ENCODE measurements around the gene DYNC1H1. TPM values are rescaled to one million over a fixed set of nuclear protein-coding genes. Genes with fewer than 3 reads are reported as not detected.

The DYNC1H1 gene
- total RNA-seq, 1 donor from 2014 or later, result 499 TPM

DNA sequence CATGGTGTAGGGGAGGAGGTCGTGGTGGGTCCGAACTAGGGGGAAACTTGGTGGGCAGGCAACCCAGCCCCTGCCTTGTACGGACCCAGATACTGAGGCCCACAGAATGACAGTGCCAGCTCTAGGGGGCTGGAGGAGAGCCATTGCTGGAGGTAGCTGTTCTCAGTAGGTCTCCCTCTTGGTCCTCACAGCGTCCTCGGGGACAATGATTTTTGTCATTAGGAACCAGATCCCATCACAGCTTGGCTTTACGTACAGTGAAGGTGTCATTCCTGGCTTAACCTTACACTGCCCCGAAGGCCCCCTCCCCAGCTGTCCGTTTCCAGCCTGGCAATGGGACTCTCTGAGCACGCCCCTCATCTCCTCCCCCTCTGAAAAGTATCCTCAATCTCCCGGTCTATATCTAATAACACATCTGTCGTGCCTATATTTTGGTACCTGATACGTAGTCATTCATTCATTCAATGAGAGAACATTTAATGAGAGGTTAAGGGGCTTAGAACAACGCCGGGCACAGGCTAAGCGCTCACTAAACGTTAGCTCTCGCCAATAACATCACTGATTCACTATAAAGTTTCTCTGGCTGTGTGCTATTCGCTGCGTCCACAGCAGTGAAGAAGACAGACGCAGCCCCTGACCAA is 597 bp upstream of the DYNC1H1 start:
- intact Hi-C loops (cut with DNase I), result loop anchor here (2.0 to 5.0 kb wide), 4 partner anchors 134 to 629 kb away; partner anchors contain the start of genes PPP2R5C and RCOR1
- TF ChIP-seq, protein P1, sequence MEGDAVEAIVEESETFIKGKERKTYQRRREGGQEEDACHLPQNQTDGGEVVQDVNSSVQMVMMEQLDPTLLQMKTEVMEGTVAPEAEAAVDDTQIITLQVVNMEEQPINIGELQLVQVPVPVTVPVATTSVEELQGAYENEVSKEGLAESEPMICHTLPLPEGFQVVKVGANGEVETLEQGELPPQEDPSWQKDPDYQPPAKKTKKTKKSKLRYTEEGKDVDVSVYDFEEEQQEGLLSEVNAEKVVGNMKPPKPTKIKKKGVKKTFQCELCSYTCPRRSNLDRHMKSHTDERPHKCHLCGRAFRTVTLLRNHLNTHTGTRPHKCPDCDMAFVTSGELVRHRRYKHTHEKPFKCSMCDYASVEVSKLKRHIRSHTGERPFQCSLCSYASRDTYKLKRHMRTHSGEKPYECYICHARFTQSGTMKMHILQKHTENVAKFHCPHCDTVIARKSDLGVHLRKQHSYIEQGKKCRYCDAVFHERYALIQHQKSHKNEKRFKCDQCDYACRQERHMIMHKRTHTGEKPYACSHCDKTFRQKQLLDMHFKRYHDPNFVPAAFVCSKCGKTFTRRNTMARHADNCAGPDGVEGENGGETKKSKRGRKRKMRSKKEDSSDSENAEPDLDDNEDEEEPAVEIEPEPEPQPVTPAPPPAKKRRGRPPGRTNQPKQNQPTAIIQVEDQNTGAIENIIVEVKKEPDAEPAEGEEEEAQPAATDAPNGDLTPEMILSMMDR (IDR thresholded peaks at IDR 0.05), result no peak
- TF ChIP-seq POLR2AphosphoS5 (IDR thresholded peaks at IDR 0.05; ENCODE audit: insufficient read depth in 1 of 2, low read depth in 1 of 2) (no peak), POLR2A (IDR thresholded peaks at IDR 0.05) (no peak)
- Histone ChIP-seq H3K27ac (peak overlapping the region; percentile 99), H3K9me3 (no peaks in the 10 kb centered on the region), H3K4me1 (peaks cover 42% of the 10 kb centered on the region), H3K4me3 (peak overlapping the region; percentile 95 to 97), H3K36me3 (no peaks in the 10 kb centered on the region), H3K27me3 (no peaks in the 10 kb centered on the region)
- no peak for DNase-seq (ENCODE audit: extremely low spot score in 2 of 2)

DNA sequence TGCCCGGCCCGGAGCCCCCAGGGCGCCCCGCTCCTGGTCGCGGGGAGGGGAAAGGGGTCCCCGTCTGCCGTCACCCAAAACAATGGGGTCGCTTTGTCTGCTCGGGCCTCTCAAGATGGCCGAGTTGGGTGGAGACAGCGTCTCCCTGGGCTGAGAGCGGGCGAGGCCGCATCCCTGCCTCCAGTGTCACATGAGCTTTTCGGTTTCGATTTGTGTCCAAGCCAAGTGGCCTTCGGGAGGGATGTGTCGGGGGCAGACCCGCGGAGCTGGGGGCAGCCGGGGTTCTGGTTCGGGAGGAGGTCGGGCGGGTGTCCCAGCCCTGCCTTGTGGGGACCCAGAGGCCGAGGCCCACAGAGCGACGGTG is 790 bp downstream of the DYNC1H1 start:
- DNase-seq (ENCODE audit: extremely low spot score in 2 of 2), result no peak
- H3K9me3 ChIP-seq, result no peaks in the 10 kb centered on the region
- H3K4me1 ChIP-seq, result peaks cover 50% of the 10 kb centered on the region
- TF ChIP-seq, protein P1 (IDR thresholded peaks at IDR 0.05), result no peak
- TF ChIP-seq POLR2A (IDR thresholded peaks at IDR 0.05), result no peak
- no peak for TF ChIP-seq POLR2AphosphoS5 (IDR thresholded peaks at IDR 0.05; ENCODE audit: insufficient read depth in 1 of 2, low read depth in 1 of 2)
- H3K36me3 ChIP-seq, result peaks cover 0 to 10% of the 10 kb centered on the region in 2 donors
- peak overlapping the region; percentile 95 to 97 for H3K4me3 ChIP-seq
- intact Hi-C loops (cut with DNase I), result loop anchor here (2.0 kb wide), 1 partner anchor 352 kb away; no protein-coding TSS in a partner anchor
- peak overlapping the region; percentile 99 for H3K27ac ChIP-seq
- H3K27me3 ChIP-seq, result no peaks in the 10 kb centered on the region

DNA sequence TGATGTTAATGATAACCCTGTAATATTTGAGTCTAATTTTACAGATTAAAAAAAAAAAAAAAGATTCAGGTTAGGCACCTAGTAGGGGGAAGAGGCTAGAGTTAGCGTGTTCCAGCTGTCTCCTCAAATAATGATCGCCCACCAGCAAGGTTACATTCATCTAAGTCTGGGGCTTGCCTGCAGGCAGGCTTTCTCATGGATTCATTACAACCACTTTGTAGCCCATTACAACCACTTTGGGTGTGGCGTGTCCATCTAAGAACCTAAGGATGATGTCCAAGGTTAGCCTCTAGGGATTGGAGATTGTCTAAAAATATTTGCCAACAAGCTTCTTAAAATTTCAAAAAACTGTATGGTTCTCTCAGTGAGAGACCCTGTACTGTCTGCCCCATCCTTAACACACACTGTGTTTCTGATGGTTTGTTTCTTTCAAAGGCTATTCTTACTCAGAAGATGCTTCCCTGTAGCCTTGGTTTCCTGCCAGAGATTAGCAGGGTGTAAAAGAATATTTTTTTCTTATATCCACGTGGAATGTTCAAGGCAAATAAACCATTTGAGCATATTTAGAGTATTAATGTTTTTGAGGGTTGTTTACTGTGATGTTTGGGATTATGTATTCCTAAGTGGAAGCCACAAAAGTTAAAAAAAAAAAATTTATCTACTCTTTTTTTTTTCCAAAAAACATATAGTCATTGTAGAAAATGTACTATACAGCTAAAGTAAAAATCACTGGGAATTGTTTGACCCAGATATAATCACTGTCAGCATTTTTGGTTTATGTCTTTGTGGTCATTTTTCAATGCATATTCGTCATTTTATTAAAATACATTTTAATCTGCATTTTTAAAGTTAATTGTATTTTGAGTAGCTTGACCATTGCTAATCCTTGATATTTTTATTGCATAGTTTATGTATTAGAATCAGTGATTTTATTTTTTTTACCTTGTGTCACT is 1.7 kb downstream of the DYNC1H1 start:
- no peak for DNase-seq (ENCODE audit: extremely low spot score in 2 of 2)
- peak overlapping the region; percentile 99 for H3K27ac ChIP-seq
- no peak for TF ChIP-seq POLR2AphosphoS5 (IDR thresholded peaks at IDR 0.05; ENCODE audit: insufficient read depth in 1 of 2, low read depth in 1 of 2)
- TF ChIP-seq, protein P1 (IDR thresholded peaks at IDR 0.05), result no peak
- TF ChIP-seq POLR2A (IDR thresholded peaks at IDR 0.05), result no peak
- H3K4me3 ChIP-seq, result peak overlapping the region; percentile 95 to 97
- intact Hi-C loops (cut with DNase I), result loop anchor here (2.0 kb wide), 1 partner anchor 351 kb away; no protein-coding TSS in a partner anchor
- H3K9me3 ChIP-seq, result no peaks in the 10 kb centered on the region
- H3K4me1 ChIP-seq, result peaks cover 53% of the 10 kb centered on the region
- H3K36me3 ChIP-seq, result peaks cover 0 to 10% of the 10 kb centered on the region in 2 donors
- H3K27me3 ChIP-seq, result no peaks in the 10 kb centered on the region

DNA sequence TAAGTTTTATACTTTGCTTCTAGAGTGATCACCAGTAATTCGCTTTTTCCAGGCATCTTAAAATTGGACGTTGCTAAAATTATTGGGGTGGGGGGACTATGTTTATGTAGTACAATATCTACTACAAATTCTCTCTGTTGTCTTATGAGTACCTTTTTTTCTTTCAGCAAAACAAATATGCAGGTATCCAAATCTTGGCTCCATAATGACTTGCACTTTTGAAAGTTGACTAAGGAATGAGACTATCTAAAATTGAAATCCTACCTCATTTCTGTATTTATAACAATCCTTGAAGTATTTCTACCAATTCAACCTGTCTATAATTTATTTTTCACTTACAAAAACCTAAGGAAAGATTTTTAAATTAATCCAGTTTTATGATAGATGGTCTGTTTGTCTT is 2.4 kb downstream of the DYNC1H1 start:
- DNase-seq (ENCODE audit: extremely low spot score in 2 of 2), result no peak
- TF ChIP-seq, protein P1 (IDR thresholded peaks at IDR 0.05), result no peak
- TF ChIP-seq POLR2AphosphoS5 (IDR thresholded peaks at IDR 0.05; ENCODE audit: insufficient read depth in 1 of 2, low read depth in 1 of 2) (no peak), POLR2A (IDR thresholded peaks at IDR 0.05) (no peak)
- peaks cover 56% of the 10 kb centered on the region for H3K4me1 ChIP-seq
- no peaks in the 10 kb centered on the region for H3K27me3 ChIP-seq
- no peak overlapping the region for H3K4me3 ChIP-seq
- H3K27ac ChIP-seq, result peak overlapping the region; percentile 9
- peaks cover 0 to 10% of the 10 kb centered on the region in 2 donors for H3K36me3 ChIP-seq
- H3K9me3 ChIP-seq, result no peaks in the 10 kb centered on the region
- intact Hi-C loops (cut with DNase I), result no loop called here
